ENCODE measurements around the gene ACSF2. TPM values are rescaled to one million over a fixed set of nuclear protein-coding genes. Genes with fewer than 3 reads are reported as not detected.

The ACSF2 gene
- total RNA-seq, 1 donor from 2014 or later, result 28.8 TPM

GRCh38 chr17:50432125-50432762, 6.2 kb downstream of the ACSF2 start:
- Histone ChIP-seq H3K4me1 (no peaks in the 10 kb centered on the region), H2AFZ (replicated peaks) (no peak overlapping the region), H3K79me2 (ENCODE audit: low read depth) (no peaks in the 10 kb centered on the region), H3K27ac (no peak overlapping the region), H3K9me3 (ENCODE audit: low read depth) (no peaks in the 10 kb centered on the region), H3K4me2 (no peak overlapping the region), H3K9ac (no peak overlapping the region), H3K4me3 (no peak overlapping the region), H4K20me1 (ENCODE audit: low read depth) (no peaks in the 10 kb centered on the region), H3F3A (ENCODE audit: low read depth) (peaks cover 4% of the 10 kb centered on the region), H3K27me3 (no peaks in the 10 kb centered on the region), H3K36me3 (no peaks in the 10 kb centered on the region)
- H3K36me3 Mint-ChIP-seq, result peaks cover 2% of the 10 kb centered on the region
- TF ChIP-seq CTCF (IDR thresholded peaks at IDR 0.05) (no peak), EZH2phosphoT487 (IDR thresholded peaks at IDR 0.05) (no peak), EZH2 (IDR thresholded peaks at IDR 0.05) (no peak)
- no peaks in the 10 kb centered on the region for H3K27me3 Mint-ChIP-seq (ENCODE audit: insufficient read depth, low read depth)
- no peak overlapping the region for H3K4me3 Mint-ChIP-seq
- no peaks in the 10 kb centered on the region for H3K9me3 Mint-ChIP-seq
- no peak for DNase-seq (ENCODE audit: low spot score)
- peaks cover 16% of the 10 kb centered on the region for H3K4me1 Mint-ChIP-seq
- H3K27ac Mint-ChIP-seq, result no peak overlapping the region

GRCh38 chr17:50437409-50437808, 11.4 kb downstream of the ACSF2 start:
- TF ChIP-seq EZH2 (IDR thresholded peaks at IDR 0.05), result no peak
- no peak for TF ChIP-seq CTCF (IDR thresholded peaks at IDR 0.05)
- TF ChIP-seq EZH2phosphoT487 (IDR thresholded peaks at IDR 0.05), result no peak
- DNase-seq (ENCODE audit: low spot score), result no peak
- Histone ChIP-seq H4K20me1 (ENCODE audit: low read depth) (no peaks in the 10 kb centered on the region), H3F3A (ENCODE audit: low read depth) (no peaks in the 10 kb centered on the region), H3K79me2 (ENCODE audit: low read depth) (no peaks in the 10 kb centered on the region), H3K4me2 (no peak overlapping the region), H3K4me1 (no peaks in the 10 kb centered on the region), H2AFZ (replicated peaks) (no peak overlapping the region), H3K27me3 (no peaks in the 10 kb centered on the region), H3K9ac (no peak overlapping the region), H3K36me3 (no peaks in the 10 kb centered on the region), H3K9me3 (ENCODE audit: low read depth) (no peaks in the 10 kb centered on the region), H3K4me3 (no peak overlapping the region), H3K27ac (no peak overlapping the region)
- Mint-ChIP-seq H3K36me3 (peaks cover 2% of the 10 kb centered on the region), H3K4me1 (no peaks in the 10 kb centered on the region), H3K4me3 (no peak overlapping the region), H3K27ac (no peak overlapping the region), H3K27me3 (ENCODE audit: insufficient read depth, low read depth) (no peaks in the 10 kb centered on the region), H3K9me3 (no peaks in the 10 kb centered on the region)

- no peak overlapping the region for H3K4me3 Mint-ChIP-seq
- Histone ChIP-seq H3K9me3 (ENCODE audit: low read depth) (no peaks in the 10 kb centered on the region), H4K20me1 (ENCODE audit: low read depth) (no peaks in the 10 kb centered on the region), H3F3A (ENCODE audit: low read depth) (no peaks in the 10 kb centered on the region), H3K4me1 (no peaks in the 10 kb centered on the region), H3K27me3 (no peaks in the 10 kb centered on the region), H3K27ac (no peak overlapping the region), H3K4me3 (no peak overlapping the region), H3K9ac (no peak overlapping the region), H3K79me2 (ENCODE audit: low read depth) (no peaks in the 10 kb centered on the region), H2AFZ (replicated peaks) (no peak overlapping the region), H3K36me3 (no peaks in the 10 kb centered on the region), H3K4me2 (no peak overlapping the region)
- H3K27me3 Mint-ChIP-seq (ENCODE audit: insufficient read depth, low read depth), result no peaks in the 10 kb centered on the region
- no peak for TF ChIP-seq CTCF (IDR thresholded peaks at IDR 0.05)
- TF ChIP-seq EZH2phosphoT487 (IDR thresholded peaks at IDR 0.05), result no peak
- TF ChIP-seq EZH2 (IDR thresholded peaks at IDR 0.05), result no peak
- no peak overlapping the region for H3K27ac Mint-ChIP-seq
- H3K9me3 Mint-ChIP-seq, result no peaks in the 10 kb centered on the region
- H3K4me1 Mint-ChIP-seq, result peaks cover 2% of the 10 kb centered on the region
- peaks cover 2% of the 10 kb centered on the region for H3K36me3 Mint-ChIP-seq
- DNase-seq (ENCODE audit: low spot score), result no peak
Observed at GRCh38 chr17:50439008-50439407, 13.0 kb downstream of the ACSF2 start.

Measured in neural progenitor cell (in vitro differentiated cells).